LHCN-M2 (cell line): ENCODE data around the gene PRADC1. TPM values are rescaled to one million over a fixed set of nuclear protein-coding genes. Genes with fewer than 3 reads are reported as not detected.
A peak's percentile ranks its signal among the peaks of the same experiment; 100 is the strongest.

Source experiments
- DNase-seq: peaks from one replicate; pipeline ENCODE4 v3.0.0-alpha.2; 2012; ENCODE audit warnings: low read depth
- total RNA-seq: library from RNA; depleted of rRNA; stranded (reverse); fragments of >200 nt; gene quantifications from 2 replicates; pipeline ENCODE4 v1.2.3, GENCODE V29; 2014

The PRADC1 gene
- total RNA-seq, 1 experiment from 2014 or later: 78.2 TPM

DNA sequence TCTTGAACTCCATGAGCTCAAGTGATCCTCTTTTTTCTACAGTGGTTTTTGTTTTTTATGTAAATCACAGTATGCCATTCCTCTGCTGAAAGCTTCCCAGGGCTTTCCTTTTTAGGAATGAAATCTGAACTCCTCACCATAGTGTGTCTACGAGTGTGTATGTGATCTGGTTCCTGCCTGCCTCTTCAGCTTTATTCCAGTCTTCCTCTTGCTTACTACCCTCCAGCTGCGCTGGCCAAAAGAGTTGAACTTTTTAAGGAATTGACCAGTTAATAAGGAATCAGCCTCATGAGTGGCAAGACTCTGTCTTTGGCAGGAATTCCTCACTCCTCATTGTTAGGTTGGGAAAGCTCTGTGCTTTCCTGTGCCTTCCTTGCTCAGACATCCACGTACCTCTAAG, 5.1 kb upstream of the PRADC1 start:
- DNase-seq: no peak

DNA sequence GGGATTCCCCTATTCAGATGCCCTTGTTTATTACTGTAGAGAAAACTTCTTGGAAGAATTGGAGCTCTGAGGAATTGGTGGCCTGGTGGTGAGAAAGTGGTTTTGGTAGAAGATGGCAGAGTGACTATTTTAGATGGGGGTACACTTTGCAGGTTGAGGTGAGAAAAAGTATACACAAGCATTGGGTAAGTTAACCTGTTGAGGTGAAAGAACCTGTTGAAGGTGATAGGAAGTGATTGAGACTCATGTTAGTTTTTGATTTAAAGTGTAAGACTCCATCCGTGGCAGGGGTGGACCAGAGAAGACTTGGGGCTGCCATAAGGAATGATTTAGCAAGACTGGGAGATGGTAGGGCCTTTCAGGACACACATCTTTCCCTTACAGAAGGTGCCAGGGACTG, 4.1 kb upstream of the PRADC1 start:
- no peak for DNase-seq

DNA sequence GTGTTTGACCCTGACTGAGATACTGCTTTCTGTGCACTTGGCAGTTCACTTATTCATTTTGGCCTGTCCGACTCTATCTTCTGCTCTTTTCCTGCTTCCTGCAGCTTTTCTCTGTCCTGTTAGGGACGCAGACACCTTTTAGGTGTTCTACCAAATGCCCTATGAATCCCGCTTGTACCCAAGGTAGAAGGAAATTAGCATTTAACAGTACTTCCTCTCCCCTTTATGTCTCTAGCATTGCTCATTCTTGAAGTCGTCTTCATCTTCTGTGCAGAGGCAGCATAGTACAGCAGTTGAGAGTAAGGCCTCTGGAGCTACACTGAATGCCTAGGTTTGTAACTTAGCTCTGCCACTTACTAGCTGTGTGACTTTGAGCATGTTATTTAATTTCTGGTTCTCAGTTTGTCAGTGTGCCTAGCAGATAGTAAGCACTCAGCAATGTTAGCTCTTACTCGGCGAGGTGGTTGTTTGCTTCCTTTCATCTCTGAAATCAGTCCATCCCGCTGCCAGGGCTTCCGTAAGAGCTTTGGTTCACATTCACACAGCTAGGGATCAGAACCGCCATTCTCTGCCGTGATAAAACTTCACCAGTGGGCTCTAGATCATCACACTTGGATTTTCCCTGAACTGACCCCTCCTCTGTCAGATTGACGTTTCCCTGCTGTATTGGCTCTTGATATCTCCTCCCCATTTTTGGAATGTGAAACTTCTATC, 2.4 kb upstream of the PRADC1 start:
- no peak for DNase-seq

DNA sequence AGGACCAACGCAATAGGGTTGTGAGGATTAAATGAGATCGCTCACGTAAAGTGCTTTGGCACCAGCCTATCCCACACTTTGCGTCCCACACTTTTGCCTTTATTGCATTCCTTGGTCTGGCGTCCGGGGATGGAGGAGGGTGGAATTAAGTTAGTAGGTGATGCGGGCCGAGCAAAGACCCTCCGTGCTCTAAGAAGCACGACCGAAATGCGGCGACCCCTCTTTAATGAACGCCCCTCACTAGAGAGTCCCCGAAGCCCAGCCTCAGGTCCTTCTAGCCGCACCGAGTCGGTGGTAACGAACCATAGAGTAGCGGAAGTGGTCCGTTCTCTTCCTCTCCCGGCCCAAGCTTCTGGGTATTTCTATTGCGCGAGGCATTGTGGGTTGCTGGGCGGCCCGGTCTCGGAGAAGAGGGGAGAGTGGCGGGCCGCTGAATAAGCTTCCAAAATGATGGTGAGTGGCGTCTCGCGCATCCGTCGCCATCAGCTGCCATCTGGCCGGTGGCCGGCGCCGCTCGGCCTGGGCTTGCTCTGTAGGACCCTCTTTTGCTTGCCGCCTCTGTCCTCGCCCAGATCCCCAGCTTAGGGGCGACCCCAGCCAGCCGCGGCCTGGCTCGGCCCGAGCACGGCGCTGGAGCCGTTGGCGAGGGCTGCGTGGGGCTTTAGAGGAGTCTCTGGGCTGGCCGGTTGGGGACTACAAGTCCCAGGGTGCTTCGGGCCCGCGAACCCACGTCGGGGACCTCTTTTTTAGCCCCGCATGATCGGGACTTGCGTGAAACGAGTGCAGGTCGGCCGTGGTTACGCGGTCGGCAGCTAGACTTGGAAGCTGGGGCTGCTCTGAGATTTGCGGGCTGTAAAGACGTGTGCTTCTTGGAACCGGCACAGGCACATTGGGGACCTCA, 1.1 kb upstream of the PRADC1 start, which contains the start of gene CCT7:
Gene CCT7 (plus strand): TSS at position 377 of the 901 bp plus-strand sequence. CDS start 71 bp downstream, at position 448.
- peak; percentile 92 for DNase-seq

DNA sequence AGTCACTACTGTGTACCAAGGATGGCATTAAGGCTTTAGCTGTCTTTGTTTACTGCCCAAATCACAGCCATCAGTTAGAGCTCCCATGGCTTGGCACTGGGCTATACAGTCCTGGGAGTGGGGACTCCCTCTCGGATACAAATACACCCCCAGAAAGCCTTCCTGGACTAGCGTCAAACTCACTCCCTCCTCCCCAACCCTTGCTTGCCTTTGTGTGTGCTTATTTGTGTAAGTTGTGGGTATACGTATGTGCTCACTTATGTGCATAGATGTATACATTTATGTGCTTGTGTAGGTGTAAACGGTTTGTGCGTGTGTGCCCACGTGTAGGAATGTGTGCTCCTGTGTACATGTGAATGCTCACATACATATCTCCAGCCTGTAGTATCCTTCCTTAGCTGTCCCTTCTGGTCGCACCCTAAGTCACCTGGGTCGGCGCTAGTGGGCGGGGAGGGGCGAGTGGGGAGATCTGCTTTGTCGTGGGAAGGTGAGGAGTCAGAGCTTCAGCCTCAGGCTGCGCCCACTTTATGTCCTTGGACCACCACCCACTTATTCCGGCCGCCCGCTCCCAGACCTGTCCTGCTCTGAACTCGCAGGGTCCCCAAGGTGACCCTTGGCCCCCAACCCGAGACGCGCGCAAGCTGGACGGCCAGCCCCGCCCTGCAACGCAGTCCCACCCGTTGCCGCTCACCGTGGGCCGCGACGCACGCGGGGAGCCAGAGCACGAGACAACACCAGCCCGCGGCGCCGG, 461 bp downstream of the PRADC1 start:
- DNase-seq: no peak

DNA sequence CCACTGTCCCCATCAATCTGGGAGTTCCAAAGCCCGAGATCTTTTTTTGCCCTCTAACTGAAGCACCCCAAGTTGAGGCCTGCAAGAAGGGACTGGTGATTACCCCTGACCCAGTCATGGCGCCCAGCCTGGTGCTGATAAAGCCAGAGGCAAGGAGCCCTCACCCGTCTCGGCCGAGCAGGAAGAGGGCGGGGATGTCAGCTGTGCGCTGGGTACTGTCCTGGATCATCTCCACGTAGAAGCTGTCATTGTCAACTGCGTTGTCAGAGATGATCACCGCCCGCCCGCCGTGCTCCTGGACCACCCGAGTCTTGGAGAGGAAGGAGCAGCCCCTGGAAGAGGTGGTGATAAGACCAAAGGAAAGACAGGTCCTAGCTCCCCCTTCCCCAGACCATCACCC, 4.4 kb downstream of the PRADC1 start:
- DNase-seq: no peak

DNA sequence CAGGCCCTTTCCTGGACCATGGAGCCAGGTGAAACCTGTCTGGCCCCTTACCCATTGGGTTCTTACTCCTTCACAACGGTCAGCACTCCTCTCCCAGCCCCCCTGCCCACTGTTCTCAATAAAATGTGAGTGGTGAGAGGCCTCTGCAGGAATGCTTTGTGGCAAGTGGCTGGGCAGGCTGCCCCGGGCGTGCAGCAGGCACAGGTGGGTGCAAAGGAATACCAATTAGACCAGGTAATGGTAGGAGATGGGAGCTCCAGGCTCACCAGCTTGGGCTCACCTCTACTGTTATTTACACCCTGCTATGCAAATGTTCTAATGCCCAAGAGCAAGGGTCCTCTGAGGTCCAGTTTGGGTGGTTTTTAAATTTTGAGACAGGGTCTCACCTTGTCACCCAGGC, 6.0 kb downstream of the PRADC1 start:
- DNase-seq: no peak

DNA sequence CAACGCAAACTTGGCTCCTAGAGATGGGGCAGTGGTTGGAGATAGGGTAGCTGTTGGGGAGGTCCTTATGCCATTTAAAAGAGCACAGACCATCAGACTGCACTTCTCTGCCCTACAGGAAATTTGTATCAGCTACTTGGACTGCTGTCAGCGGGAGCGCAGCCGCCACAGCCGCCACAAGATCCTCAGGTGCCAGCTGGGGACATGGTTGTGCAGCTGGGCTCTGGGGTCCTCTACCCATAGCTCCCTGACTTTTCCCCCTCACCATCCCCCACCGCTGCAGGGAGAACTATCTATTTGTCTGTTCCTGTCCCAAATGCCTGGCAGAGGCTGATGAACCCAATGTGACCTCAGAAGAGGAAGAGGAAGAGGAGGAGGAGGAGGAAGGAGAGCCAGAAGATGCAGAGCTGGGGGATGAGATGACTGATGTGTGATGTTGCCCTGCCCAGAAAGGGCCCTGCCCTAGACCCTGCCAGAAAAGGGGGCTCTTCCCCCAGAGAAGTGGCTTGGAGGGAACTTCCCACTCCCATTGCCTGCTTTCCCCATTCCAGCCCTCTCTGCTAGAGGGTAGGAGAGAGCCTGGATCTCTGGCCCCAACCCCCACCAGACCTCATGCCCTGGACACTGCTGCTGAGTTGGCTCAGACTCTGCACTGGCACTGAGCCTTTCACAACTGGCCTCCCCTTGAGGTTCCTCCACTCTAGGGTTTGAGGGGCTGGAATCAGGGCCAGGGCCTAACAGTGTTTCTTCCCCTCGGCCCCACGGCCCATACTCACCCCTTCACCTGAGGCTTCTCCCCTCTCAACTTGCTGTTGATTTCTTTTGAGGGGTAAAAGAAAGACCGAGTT, 7.3 kb downstream of the PRADC1 start:
- DNase-seq: no peak

DNA sequence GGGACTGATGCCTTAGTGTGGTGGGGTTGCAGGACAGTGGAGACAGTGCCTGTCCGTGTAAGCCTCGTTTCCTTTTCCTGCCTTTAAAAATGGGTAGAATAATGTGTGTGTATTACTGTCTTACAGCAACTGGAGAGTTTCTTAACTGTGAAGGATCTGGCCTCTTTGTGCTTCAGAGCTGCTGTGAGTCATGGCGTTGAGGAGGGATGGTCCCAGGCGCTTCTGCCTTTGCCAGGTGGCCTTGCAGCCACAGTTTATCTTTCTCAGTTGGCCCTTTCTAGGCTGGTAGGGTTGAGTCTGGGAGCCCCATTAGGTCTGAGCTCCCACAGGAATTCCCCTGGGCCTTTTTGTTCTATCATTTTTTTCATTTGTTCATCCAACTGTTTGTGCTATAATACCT, 9.2 kb downstream of the PRADC1 start:
- DNase-seq: no peak

DNA sequence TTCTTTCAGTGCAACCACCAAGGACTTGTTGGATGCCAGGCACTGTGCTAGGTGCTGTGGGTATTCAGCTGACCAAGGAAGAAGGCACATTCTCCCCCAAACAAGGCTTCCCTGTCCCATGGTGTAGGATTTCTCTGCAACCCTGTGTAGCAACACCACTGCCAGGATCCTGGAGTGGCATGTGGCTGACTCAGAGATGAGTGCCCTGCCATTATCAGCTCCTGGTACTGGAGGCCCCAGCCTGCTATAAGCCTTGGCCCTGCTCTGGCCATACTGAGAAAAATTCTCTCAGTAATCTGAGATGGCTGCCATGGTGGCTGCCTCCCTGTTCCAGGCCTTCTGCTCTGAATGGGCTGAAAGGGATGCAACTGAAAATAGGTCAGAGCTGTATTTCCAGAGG, 14.7 kb downstream of the PRADC1 start:
- peak; percentile 76 for DNase-seq

DNA sequence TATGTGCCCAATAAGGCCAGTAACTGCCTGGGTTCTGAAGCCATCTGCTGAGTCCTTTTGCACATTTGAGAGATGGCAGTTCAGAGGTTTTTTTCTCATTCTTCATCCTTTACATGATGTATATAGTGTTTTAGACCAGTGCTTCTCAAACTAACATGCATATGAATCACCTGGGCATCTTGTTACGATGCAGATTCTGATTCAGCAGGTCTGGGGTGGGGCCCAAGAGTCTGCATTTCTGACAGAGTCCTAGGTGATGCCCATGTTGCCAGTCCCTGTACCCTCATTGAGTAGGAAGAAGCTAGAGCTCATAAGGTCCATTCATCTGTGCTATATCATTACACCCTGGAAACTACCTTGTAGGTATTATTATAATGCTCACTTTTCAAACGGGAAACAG, 15.2 kb downstream of the PRADC1 start:
- DNase-seq: no peak

DNA sequence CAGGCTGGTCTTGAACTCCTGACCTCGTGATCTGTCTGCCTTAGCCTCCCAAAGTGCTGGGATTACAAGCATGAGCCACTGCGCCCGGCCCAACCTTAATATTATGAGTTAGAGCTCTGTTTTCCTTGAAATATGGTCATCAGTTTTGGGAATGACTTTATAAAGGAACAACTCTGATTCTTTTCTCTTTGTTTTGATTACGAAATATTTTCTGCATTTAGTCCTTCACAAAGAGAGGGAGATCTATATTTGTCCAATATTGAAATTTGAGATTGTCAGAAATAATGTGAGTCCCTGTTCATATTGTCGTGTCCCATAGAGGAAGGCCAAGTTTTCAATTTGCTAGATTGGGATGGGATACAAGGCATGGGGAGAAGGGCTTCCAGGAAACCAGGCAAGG, 15.9 kb downstream of the PRADC1 start:
- no peak for DNase-seq

DNA sequence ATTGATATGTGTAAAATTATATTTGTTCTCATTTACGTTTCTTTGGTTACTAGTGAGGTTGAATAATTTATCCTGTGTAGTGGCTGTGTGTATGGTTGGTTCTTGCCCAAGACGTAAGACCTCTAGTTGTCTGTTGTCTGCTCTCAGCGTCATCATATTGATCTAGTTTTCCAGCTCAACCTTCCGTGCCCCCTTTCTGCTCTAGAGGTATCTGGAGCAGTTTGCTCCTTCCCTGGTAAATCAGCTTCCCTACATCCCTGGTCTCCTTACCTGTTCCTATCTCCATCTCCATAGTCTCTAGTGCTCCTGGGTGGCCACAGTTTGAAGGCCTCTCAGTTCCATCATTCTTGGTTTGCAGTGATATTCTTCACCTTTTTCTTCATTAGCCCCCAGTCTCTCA, 17.8 kb downstream of the PRADC1 start:
- DNase-seq: no peak

DNA sequence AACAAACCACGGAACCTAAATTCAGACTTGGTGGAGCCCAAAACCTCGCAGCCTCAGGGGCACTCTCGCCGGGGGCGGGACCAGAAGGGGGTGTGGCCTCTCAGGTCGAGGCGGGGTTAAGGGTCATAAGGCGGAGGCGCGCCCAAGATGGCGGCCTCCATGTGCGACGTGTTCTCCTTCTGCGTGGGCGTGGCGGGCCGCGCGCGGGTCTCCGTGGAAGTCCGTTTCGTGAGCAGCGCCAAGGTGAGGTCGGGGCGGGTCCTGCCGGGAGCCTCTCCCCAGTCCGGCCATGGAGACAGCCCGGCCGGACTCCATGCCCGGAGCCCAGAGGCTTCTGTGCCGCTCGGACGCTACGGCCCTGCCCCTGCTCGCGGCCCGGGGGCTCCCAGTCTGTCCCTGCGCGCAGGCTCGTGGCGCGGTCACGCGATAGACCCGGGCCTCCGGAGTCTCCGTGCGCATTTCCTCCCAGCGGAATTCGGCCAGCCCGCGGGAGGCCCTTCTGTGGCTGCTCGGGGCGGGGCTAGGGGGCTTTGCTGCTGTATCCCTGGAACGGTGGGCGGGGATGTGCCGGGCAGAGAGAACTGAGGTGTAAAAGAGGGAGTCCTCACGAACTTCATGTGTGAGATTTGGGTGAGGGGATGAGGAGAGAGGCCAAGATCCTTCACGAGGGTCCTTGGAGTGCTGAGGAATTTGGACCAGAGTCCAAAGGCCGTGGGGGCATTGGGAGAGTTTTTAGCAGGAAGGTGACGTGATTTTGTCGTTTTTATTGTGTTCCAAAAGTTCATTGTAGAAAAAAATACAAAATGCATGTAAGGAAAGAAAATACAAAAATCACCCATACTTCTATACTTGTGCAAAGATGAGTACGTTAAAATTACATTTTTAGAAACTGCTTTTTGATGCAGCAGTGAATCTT, 18.7 kb downstream of the PRADC1 start, which contains the start of gene SMYD5:
Gene SMYD5 (plus strand): TSS at position 126 of the 916 bp plus-strand sequence. CDS start 22 bp downstream, at position 148.
- peak; percentile 80 for DNase-seq

DNA sequence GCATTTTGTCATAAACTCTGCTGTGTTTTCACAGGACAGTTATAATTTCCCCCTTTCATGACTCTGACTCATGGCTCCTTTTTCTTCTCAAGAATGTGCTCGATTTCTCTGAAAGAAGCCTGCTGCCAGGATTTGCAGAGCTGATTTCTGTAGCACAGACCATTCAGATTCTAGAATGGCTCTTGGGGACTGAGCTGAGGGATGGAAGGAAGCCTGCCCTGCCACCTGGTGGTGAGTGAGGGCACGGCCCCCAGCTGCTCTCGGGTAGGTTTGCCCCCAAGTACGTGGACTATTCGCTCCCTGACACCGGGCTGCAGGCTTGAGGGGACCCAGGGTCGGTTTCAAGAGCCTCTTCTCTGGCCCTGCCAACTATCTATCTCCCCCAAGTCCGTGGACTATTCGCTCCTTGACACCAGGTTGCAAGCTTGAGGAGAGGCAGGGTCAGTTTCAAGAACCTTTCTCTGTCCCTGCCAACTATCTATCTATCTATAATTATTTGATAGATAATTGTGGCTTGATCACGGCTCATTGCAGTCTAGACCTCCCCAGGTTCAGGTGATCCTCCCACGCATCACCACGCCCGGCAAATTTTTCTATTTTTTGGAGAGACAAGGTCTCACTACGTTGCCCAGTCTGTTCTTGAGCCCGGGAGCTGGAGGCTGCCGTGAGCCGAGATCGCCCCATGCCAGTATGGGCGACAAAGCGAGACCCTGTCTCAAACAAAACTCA, 20.4 kb downstream of the PRADC1 start:
- DNase-seq: peak; percentile 73

DNA sequence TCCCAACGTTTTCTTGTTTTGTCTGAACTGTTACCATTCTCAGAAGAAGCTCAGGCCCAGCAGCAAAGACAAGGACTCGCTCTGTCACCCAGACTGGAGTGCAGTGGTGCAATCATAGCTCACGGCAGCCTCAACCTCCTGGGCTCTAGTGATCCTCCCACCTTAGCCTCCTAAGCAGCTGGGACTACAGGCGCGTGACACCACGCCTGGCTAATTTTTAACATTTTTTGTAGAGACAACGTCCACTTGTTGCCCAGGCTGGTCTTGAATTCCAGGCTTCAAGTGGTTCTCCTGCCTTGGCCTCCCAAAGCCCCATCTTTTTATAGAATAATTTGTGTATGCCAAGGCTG, 21.0 kb downstream of the PRADC1 start:
- no peak for DNase-seq

DNA sequence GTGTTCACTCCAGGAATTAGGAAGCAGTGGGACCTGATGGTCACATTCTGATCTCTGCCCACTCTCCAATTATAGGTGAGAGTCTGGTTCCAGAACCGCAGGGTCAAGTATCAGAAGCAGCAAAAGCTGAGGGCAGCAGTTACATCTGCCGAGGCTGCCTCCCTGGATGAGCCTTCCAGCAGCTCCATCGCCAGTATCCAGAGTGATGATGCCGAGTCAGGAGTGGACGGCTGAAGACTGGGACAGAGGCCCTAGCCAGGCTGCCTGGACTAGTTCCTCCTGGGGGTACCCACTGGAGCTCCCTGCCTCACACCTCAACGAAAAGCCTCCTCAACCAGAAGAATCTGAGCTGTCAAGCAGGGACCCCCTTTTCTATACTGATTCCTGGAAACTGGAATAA, 22.3 kb downstream of the PRADC1 start:
- DNase-seq: no peak

DNA sequence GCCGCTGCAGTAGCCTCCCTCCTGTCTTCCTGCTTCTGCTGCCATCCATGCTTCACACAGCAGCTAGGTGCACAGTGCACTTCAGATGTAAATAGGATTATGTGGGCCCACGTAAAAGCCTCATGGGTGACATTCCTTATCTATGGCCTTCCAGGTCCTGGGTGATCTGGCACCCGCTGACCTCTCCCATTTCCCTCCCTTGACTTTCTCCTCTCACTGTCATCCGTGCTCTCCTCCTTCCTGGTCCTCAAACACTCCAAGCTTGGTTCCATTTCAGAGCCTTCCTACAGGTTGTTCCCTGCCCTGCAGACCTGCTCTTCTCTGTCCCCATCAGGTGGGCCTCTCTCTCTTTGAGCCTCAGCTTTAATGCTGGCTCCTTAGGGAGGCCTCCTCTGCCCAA, 23.0 kb downstream of the PRADC1 start:
- no peak for DNase-seq

DNA sequence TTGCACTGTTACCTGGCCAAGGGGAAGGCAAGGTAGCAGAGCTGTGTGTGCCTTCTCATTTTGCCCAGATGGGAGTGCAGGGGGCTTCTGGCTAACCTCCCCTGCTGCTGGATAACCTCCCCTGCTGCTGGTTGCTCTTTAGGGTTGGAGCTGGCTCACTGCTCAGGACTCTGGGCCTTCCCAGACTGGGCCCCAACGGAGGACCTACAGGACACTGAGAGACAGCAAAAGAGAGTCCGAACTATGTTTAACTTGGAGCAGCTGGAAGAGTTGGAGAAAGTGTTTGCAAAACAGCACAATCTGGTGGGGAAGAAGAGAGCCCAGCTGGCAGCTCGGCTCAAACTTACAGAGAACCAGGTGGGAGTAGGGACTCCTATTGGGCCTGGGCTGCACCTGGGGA, 24.8 kb downstream of the PRADC1 start:
- DNase-seq: no peak
